GM19023 (cell line): ENCODE measurements around the gene USF3.

Source experiments
- ATAC-seq: cut with Tn5 transposase; IDR thresholded peaks from one replicate; pipeline ENCODE4 v1.9.1; 2021; ENCODE audit warnings: mild to moderate bottlenecking, moderate library complexity; ENCODE audit not compliant: unreplicated experiment

The USF3 gene

GRCh38 chr3:113615976-113616375 is 80.5 kb downstream of the USF3 start:
- ATAC-seq = no peak

- no peak for ATAC-seq
Measured at GRCh38 chr3:113614402-113614801, 82.0 kb downstream of the USF3 start.

GRCh38 chr3:113607219-113607596 is 89.2 kb downstream of the USF3 start:
- ATAC-seq = peak; percentile 15

GRCh38 chr3:113606539-113607218 is 89.8 kb downstream of the USF3 start:
- peak; percentile 99 for ATAC-seq

GRCh38 chr3:113602836-113603235 is 93.6 kb downstream of the USF3 start:
- ATAC-seq = no peak

- no peak for ATAC-seq
Measured at GRCh38 chr3:113602256-113602655, 94.2 kb downstream of the USF3 start.

GRCh38 chr3:113601240-113601639 is 95.2 kb downstream of the USF3 start:
- no peak for ATAC-seq

GRCh38 chr3:113600418-113601182 is 95.8 kb downstream of the USF3 start:
- ATAC-seq = no peak
